Measurements from ENCODE around the gene GRM8.

DNA sequence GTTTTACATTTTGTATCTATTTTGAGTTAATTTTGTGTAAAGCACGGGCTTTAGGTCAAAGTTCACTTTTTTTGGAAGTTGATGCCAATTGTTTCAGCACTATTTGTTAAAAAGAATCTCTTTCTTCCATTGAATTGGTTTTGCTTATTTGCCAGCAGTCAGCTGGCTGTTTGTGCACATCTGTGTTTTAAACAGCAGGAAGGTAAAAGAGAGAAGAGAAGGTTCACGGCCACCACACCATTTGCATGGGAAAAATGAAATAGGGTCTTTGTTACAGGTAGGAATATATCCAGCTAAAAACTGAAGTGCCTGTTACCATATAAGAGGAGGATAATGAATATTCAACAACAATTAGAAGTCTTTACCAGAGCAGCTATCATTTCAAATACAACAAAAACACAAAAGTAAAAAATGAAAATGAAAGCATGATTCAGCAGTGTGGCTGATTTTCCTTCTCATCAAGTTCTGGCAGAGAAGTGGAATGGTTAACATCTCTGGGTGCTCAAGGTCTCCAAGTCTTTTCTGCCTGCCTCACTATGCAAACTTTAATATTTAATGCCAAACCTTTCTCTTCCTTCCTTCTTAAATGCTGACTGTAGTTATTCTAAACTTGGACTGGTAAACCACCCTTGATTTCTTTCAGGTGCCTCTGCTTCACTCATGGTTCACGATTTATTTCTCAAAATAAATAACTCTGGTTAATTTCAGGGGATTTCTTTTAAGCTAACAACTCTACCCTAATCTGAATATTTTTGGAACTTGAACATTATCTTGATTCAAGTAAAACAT lies 841.5 kb downstream of the GRM8 start:
- no peak for TF ChIP-seq CTCF (IDR thresholded peaks at IDR 0.05; ENCODE audit: low read depth, low read length, missing input control)
- TF ChIP-seq, protein P1, sequence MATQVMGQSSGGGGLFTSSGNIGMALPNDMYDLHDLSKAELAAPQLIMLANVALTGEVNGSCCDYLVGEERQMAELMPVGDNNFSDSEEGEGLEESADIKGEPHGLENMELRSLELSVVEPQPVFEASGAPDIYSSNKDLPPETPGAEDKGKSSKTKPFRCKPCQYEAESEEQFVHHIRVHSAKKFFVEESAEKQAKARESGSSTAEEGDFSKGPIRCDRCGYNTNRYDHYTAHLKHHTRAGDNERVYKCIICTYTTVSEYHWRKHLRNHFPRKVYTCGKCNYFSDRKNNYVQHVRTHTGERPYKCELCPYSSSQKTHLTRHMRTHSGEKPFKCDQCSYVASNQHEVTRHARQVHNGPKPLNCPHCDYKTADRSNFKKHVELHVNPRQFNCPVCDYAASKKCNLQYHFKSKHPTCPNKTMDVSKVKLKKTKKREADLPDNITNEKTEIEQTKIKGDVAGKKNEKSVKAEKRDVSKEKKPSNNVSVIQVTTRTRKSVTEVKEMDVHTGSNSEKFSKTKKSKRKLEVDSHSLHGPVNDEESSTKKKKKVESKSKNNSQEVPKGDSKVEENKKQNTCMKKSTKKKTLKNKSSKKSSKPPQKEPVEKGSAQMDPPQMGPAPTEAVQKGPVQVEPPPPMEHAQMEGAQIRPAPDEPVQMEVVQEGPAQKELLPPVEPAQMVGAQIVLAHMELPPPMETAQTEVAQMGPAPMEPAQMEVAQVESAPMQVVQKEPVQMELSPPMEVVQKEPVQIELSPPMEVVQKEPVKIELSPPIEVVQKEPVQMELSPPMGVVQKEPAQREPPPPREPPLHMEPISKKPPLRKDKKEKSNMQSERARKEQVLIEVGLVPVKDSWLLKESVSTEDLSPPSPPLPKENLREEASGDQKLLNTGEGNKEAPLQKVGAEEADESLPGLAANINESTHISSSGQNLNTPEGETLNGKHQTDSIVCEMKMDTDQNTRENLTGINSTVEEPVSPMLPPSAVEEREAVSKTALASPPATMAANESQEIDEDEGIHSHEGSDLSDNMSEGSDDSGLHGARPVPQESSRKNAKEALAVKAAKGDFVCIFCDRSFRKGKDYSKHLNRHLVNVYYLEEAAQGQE (IDR thresholded peaks at IDR 0.05), result no peak
- TF ChIP-seq MAX (IDR thresholded peaks at IDR 0.05), result no peak
- TF ChIP-seq RAD21 (IDR thresholded peaks at IDR 0.05), result no peak
- no peak for TF ChIP-seq JUND (IDR thresholded peaks at IDR 0.05)
